Measurements from ENCODE around the gene TMPRSS6. TPM values are rescaled to one million over a fixed set of nuclear protein-coding genes. Genes with fewer than 3 reads are reported as not detected.

The TMPRSS6 gene
- total and polyA plus RNA-seq, 4 donors = 0.09 to 1.0 (median 0.69) TPM

DNA sequence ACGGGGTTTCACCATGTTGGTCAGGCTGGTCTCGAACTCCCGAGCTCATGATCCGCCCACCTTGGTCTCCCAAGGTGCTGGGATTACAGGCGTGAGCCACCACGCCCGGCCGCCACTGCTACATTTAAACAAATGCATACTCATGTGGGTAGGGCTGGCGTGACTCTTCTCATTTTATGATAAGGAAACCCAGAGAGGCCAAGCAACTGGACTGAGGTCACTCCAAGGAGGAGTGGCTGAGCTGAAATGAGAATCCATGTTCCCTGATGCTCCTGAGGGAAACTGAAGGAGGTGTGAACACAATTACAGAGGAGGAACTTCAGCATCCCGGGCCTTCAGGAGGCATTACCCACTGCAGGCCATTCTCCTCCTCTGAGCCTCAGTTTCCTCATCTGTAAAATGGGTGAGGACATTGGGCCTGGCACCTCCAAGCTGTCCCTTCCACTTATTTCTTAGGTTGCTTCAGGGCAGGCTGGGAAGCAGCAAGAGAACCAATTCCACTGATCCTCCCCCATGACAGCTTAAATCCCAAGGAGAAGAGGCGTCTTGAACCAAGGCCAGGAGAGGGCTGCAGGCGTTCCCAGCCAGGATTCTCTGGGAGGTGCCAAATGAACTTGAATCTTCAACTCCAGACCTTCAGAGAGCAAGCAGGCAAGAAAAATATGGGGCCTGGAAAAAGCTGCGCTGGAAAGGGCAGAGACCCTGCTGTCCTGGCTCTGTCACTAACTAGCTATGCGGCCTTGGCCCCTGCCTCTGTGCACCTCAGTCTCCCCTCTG, 93.2 kb downstream of the TMPRSS6 start:
- TF ChIP-seq, protein P1, sequence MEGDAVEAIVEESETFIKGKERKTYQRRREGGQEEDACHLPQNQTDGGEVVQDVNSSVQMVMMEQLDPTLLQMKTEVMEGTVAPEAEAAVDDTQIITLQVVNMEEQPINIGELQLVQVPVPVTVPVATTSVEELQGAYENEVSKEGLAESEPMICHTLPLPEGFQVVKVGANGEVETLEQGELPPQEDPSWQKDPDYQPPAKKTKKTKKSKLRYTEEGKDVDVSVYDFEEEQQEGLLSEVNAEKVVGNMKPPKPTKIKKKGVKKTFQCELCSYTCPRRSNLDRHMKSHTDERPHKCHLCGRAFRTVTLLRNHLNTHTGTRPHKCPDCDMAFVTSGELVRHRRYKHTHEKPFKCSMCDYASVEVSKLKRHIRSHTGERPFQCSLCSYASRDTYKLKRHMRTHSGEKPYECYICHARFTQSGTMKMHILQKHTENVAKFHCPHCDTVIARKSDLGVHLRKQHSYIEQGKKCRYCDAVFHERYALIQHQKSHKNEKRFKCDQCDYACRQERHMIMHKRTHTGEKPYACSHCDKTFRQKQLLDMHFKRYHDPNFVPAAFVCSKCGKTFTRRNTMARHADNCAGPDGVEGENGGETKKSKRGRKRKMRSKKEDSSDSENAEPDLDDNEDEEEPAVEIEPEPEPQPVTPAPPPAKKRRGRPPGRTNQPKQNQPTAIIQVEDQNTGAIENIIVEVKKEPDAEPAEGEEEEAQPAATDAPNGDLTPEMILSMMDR (IDR thresholded peaks at IDR 0.05; ENCODE audit: control extremely low read depth, extremely low read depth) = no peak
- WGBS, 2 donors = 89 to 94% methylated on average over 14 of the region's 14 CpGs
- peaks cover 0 to 10% (median 0%) of the 10 kb centered on the region in 4 donors for H3K36me3 ChIP-seq (ENCODE audit: control insufficient read depth in 4 of 4, insufficient read depth in 4 of 4, low read length in 4 of 4)
- H3K9ac ChIP-seq (ENCODE audit: insufficient read depth in 1 of 2, low read length in 2 of 2) = no peak overlapping the region
- H3K9me3 ChIP-seq (ENCODE audit: control insufficient read depth in 4 of 4, insufficient read depth in 3 of 4, low read length in 3 of 4) = no peaks in the 10 kb centered on the region
- H3K4me3 ChIP-seq = no peak overlapping the region
- no peak overlapping the region for H3K27ac ChIP-seq (ENCODE audit: low read depth in 1 of 2, low read length in 1 of 2)
- ATAC-seq (ENCODE audit: insufficient read depth, low FRiP score) (no peak), DNase-seq (peak in 2 of 3 donors; percentile 14 to 46)
- H3K27me3 ChIP-seq (ENCODE audit: control insufficient read depth in 3 of 3, insufficient read depth in 3 of 3, low read length in 2 of 3) = no peaks in the 10 kb centered on the region
- H3K4me1 ChIP-seq (ENCODE audit: control insufficient read depth in 5 of 5, insufficient read depth in 5 of 5, low read length in 5 of 5) = peaks cover 0 to 33% (median 18%) of the 10 kb centered on the region in 5 donors

DNA sequence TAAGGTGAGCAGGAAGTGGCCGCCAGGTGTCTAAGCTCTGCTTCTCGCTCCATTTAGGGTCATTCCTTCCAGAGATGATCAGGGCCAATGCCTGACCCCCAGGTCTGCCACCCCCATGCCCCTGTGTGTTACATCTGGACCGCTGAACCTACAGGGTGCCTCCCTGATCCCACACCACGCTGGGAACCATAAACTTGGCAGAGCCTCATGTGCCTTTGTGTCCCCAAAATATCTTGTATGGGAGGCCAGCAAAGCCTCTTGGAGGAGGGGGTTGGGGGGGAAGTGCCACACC, 94.0 kb downstream of the TMPRSS6 start:
- TF ChIP-seq, protein P1 (IDR thresholded peaks at IDR 0.05; ENCODE audit: control extremely low read depth, extremely low read depth) = no peak
- no peak for DNase-seq

More for the DNA sequence above, 94.0 kb downstream of the TMPRSS6 start:
- peaks cover 0 to 10% (median 0%) of the 10 kb centered on the region in 4 donors for H3K36me3 ChIP-seq (ENCODE audit: control insufficient read depth in 4 of 4, insufficient read depth in 4 of 4, low read length in 4 of 4)
- H3K27ac ChIP-seq (ENCODE audit: low read depth in 1 of 2, low read length in 1 of 2) = no peak overlapping the region
- no peak overlapping the region for H3K9ac ChIP-seq (ENCODE audit: insufficient read depth in 1 of 2, low read length in 2 of 2)
- no peak for ATAC-seq (ENCODE audit: insufficient read depth, low FRiP score)
- H3K27me3 ChIP-seq (ENCODE audit: control insufficient read depth in 3 of 3, insufficient read depth in 3 of 3, low read length in 2 of 3) = no peaks in the 10 kb centered on the region
- WGBS, 2 donors = 81 to 86% methylated on average over 4 of the region's 4 CpGs
- no peak overlapping the region for H3K4me3 ChIP-seq
- H3K4me1 ChIP-seq (ENCODE audit: control insufficient read depth in 5 of 5, insufficient read depth in 5 of 5, low read length in 5 of 5) = peaks cover 0 to 30% (median 18%) of the 10 kb centered on the region in 5 donors
- no peaks in the 10 kb centered on the region for H3K9me3 ChIP-seq (ENCODE audit: control insufficient read depth in 4 of 4, insufficient read depth in 3 of 4, low read length in 3 of 4)

Other genes with a start within 250 kb of the TMPRSS6 start
- 10 to 100 TPM; 14.1 to 41.5 TPM for gene NCF4, start 248.7 kb downstream of the TMPRSS6 start, total RNA-seq
- gene NCF4, start 248.7 kb downstream of the TMPRSS6 start, polyA plus RNA-seq = 100 to 1,000 TPM in 1 of 2 donors, 10 to 100 TPM in 1; 38.5 to 113 TPM
- gene CSF2RB, start 196.1 kb downstream of the TMPRSS6 start, total RNA-seq = 10 to 100 TPM; 14.3 to 26.8 TPM
- 10 to 100 TPM in 1 of 2 donors, 1 to 10 TPM in 1; 6.6 to 72.8 TPM for gene CSF2RB, start 196.1 kb downstream of the TMPRSS6 start, polyA plus RNA-seq
- gene TST, start 90.3 kb downstream of the TMPRSS6 start, total RNA-seq = 10 to 100 TPM; 30.2 to 63.7 TPM
- 100 to 1,000 TPM in 1 of 2 donors, 10 to 100 TPM in 1; 49.8 to 107 TPM for gene TST, start 90.3 kb downstream of the TMPRSS6 start, polyA plus RNA-seq
- gene MPST, start 90.0 kb downstream of the TMPRSS6 start, total RNA-seq = 10 to 100 TPM; 59.2 to 72.6 TPM
- gene MPST, start 90.0 kb downstream of the TMPRSS6 start, polyA plus RNA-seq = 100 to 1,000 TPM in 1 of 2 donors, 10 to 100 TPM in 1; 70.7 to 247 TPM
- 10 to 100 TPM in 1 of 2 donors, 1 to 10 TPM in 1; 9.7 to 26.0 TPM for gene KCTD17, start 58.0 kb downstream of the TMPRSS6 start, total RNA-seq
- 10 to 100 TPM; 15.1 to 21.6 TPM for gene KCTD17, start 58.0 kb downstream of the TMPRSS6 start, polyA plus RNA-seq
- 1 to 10 TPM; 3.8 to 5.9 TPM for gene IL2RB, start 40.2 kb upstream of the TMPRSS6 start, total RNA-seq
- 1 to 10 TPM; 1.0 to 4.1 TPM for gene IL2RB, start 40.2 kb upstream of the TMPRSS6 start, polyA plus RNA-seq
- 10 to 100 TPM in 1 of 2 donors, 1 to 10 TPM in 1; 4.4 to 14.0 TPM for gene C1QTNF6, start 78.5 kb upstream of the TMPRSS6 start, total RNA-seq
- gene C1QTNF6, start 78.5 kb upstream of the TMPRSS6 start, polyA plus RNA-seq = 1 to 10 TPM; 3.8 to 4.3 TPM
- gene SSTR3, start 102.8 kb upstream of the TMPRSS6 start, total RNA-seq = under 1 TPM; 0.09 to 0.11 TPM
- gene SSTR3, start 102.8 kb upstream of the TMPRSS6 start, polyA plus RNA-seq = under 1 TPM; 0.04 to 0.87 TPM
- gene RAC2, start 134.6 kb upstream of the TMPRSS6 start, total RNA-seq = 10 to 100 TPM; 16.7 to 81.6 TPM
- 100 to 1,000 TPM in 1 of 2 donors, 10 to 100 TPM in 1; 28.9 to 217 TPM for gene RAC2, start 134.6 kb upstream of the TMPRSS6 start, polyA plus RNA-seq
- gene CYTH4, start 172.8 kb upstream of the TMPRSS6 start, total RNA-seq = 10 to 100 TPM; 25.9 to 44.0 TPM
- gene CYTH4, start 172.8 kb upstream of the TMPRSS6 start, polyA plus RNA-seq = 10 to 100 TPM; 10.5 to 84.2 TPM